ENCODE measurements around the gene ALOX5. TPM values are rescaled to one million over a fixed set of nuclear protein-coding genes. Genes with fewer than 3 reads are reported as not detected.
"Not testable (repeated sequence)": the region's sequence is repeated elsewhere in the genome, so short reads cannot be mapped to it uniquely, and the experiment has no call there.

ALOX5 gene
- total RNA-seq: 1.2 TPM

GRCh38 chr10:45373576-45374349 is at the start of gene ALOX5:
Gene ALOX5 (plus strand): TSS chr10:45374216. CDS start chr10:45374280, 64 bp downstream.
- DNase-seq (ENCODE audit: low spot score in 2 of 2): peak; percentile 69 to 75

GRCh38 chr10:45325116-45325515 is 48.9 kb upstream of the ALOX5 start:
- DNase-seq (ENCODE audit: low spot score in 2 of 2): no peak
- FAIRE-seq: no peak

More at GRCh38 chr10:45373576-45374349, at the start of gene ALOX5:
- FAIRE-seq: no peak

DNA sequence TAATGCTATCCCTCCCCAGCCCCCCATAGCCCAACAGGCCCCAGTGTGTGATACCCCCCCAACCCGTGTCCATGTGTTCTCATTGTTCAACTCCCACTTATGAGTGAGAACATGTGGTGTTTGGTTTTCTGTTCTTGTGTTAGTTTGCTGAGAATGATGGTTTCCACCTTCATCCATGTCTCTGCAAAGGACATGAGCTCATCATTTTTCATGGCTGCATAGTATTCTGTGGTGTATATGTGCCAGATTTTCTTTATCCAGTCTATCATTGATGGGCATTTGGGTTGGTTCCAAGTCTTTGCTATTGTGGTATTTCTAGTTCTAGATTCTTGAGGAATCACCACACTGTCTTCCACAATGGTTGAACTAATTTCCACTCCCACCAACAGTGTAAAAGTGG is 47.2 kb upstream of the ALOX5 start:
- not testable (repeated sequence) for DNase-seq (ENCODE audit: low spot score in 2 of 2); FAIRE-seq

DNA sequence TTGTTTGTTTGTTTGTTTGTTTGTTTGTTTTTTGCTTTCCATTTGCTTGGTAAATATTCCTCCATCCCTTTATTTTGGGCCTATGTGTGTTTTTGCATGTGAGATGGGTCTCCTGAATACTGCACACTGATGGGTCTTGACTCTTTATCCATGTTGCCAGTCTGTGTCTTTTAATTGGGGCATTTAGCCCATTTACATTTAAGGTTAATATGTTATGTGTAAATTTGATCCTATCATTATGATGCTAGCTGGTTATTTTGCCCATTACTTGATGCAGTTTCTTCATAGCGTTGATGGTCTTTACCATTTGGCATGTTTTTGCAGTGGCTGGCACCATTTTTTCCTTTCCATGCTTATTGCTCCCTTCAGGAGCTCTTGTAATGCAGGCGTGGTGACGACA is 42.2 kb upstream of the ALOX5 start:
- FAIRE-seq; DNase-seq (ENCODE audit: low spot score in 2 of 2): not testable (repeated sequence)

DNA sequence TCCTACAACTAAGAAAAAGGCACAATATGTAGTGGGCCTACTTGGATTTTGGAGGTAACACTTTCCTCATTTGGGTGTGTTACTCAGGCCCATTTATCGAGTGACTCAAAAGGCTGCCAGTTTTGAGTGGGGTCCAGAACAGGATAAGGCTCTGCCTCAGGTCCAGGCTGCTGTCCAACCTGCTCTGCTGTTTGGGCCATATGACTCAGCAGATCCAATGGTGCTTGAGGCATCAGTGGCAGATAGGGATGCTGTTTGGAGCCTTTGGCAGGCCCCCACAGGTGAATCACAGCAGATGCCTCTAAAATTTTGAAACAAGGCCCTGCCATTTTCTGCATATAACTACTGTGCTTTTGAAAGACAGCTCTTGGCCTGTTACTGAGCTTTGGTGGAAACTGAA is 34.1 kb upstream of the ALOX5 start:
- no peak for FAIRE-seq
- DNase-seq (ENCODE audit: low spot score in 2 of 2): no peak

- not testable (repeated sequence) for FAIRE-seq; DNase-seq (ENCODE audit: low spot score in 2 of 2)
These were observed 33.6 kb upstream of the ALOX5 start for GRCh38 chr10:45340420-45340819.

DNA sequence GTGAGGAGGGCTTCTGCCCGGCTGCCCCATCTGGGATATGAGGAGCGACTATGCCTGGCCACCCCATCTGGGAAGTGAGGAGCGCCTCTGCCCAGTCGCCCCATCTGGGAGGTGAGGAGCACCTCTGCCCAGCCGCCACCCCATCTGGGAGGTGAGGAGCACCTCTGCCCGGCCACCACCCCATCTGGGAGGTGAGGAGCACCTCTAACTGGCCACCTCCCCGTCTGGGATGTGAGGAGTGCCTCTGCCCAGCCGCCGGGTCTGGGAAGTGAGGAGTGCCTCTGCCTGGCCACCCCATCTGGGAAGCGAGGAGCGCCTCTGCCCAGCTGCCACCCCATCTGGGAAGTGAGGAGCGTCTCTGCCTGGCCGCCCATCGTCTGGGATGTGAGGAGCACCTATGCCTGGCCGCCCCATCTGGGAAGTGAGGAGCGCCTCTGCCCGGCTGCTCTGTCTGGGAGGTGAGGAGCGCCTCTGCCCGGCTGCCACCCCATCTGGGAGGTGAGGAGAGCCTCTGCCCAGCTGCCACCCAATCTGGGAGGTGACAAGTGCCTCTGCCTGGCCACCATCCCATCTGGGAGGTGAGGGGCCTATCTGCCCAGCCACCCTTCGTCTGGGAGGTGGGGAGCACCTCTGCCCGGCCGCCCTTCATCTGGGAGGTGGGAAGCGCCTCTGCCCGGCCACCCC is 27.2 kb upstream of the ALOX5 start:
- not testable (repeated sequence) for FAIRE-seq; DNase-seq (ENCODE audit: low spot score in 2 of 2)

GRCh38 chr10:45347464-45347863 is 26.6 kb upstream of the ALOX5 start:
- not testable (repeated sequence) for DNase-seq (ENCODE audit: low spot score in 2 of 2); FAIRE-seq

DNA sequence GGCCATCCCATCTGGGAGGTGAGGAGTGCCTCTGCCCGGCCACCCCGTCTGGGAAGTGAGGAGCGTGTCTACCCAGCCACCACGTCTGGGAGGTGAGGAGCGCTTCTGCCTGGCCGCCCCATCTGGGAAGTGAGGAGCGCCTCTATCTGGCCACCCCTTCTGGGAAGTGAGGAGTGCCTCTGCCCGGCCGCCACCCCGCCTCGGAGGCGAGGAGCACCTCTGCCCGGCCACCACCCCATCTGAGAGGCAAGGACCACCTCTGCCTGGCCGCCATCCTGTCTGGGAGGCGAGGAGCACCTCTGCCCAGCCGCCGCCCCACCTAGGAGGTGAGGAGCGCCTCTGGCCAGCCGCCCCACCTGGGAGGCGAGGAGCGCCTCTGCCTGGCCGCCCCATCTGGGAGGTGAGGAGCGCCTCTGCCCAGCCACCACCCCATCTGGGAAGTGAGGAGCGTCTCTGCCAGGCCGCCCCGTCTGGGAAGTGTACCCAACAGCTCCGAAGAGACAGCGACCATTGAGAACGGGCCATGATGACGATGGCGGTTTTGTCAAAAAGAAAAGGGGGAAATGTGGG is 25.7 kb upstream of the ALOX5 start:
- DNase-seq (ENCODE audit: low spot score in 2 of 2); FAIRE-seq: not testable (repeated sequence)

- FAIRE-seq (no peak), DNase-seq (ENCODE audit: low spot score in 2 of 2) (no peak)
These were observed 20.8 kb upstream of the ALOX5 start for GRCh38 chr10:45353186-45353585.

DNA sequence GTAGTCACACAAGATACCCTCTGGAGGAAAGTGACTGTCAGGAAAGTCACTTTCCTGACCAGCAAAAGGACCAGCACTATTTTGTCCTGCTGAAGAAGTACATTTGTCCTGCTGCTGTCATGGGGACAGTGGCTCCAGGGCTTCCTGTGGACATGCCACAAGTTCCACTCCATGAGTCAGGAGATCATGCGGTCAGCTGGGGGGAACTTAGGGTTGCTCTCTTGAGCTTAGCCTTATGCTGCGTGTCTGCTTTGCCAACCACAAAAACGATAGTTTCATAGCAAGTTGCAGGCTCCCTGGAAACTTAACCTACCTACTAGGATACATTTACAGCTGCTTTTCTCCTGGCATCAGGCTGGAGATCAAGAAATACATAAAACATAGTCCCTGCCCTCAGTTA is 19.8 kb upstream of the ALOX5 start:
- no peak for FAIRE-seq
- DNase-seq (ENCODE audit: low spot score in 2 of 2): no peak

- no peak for DNase-seq (ENCODE audit: low spot score in 2 of 2)
- no peak for FAIRE-seq
These were observed 18.5 kb upstream of the ALOX5 start for GRCh38 chr10:45355494-45355893.

DNA sequence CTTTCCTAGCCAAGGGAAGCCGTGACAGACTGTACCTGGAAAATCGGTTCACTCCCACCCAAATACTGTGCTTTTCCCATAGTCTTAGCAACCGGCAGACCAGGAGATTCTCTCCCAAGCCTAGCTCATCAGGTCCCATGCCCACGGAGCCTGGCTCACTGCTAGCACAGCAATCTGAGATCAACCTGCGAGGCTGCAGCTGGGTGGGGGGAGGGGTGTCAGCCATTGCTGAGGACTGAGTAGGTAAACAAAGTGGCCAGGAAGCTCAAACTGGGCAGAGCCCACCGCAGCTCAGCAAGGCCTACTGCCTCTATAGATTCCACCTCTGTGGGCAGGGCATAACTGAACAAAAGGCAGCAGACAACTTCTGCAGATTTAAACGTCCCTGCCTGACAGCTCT is 15.1 kb upstream of the ALOX5 start:
- FAIRE-seq; DNase-seq (ENCODE audit: low spot score in 2 of 2): not testable (repeated sequence)

DNA sequence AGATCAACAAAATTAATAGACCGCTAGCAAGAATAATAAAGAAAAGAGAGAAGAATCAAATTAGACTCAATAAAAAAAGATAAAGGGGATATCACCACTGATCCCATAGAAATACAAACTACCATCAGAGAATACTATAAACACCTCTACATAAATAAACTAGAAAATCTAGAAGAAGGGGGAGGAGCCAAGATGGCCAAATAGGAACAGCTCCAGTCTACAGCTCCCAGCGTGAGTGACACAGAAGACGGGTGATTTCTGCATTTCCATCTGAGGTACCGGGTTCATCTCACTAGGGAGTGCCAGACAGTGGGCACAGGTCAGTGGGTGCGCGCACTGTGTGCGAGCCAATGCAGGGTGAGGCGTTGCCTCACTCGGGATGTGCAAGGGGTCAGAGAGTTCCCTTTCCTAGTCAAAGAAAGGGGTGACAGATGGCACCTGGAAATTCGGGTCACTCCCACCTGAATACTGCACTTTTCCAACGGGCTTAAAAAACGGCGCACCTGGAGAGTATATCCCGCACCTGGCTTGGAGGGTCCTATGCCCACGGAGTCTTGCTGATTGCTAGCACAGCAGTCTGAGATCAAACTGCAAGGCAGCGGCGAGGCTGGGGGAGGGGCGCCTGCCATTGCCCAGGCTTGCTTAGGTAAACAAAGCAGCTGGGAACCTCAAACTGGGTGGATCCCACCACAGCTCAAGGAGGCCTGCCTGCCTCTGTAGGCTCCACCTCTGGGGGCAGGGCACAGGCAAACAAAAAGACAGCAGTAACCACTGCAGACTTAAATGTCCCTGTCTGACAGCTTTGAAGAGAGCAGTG is 11.8 kb upstream of the ALOX5 start:
- not testable (repeated sequence) for DNase-seq (ENCODE audit: low spot score in 2 of 2); FAIRE-seq

DNA sequence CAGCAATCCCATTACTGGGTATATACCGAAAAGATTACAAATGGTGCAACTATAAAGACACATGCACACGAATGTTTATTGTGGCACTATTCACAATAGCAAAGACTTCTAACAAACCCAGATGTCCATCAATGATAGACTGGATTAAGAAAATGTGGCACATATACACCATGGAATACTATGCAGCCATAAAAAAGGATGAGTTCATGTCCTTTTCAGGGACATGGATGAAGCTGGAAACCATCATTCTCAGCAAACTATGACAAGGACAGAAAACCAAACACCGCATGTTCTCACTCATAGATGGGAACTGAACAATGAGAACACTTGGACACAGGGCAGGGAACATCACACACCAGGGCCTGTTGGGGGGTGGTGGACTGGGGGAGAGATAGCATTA is 6.4 kb upstream of the ALOX5 start:
- not testable (repeated sequence) for FAIRE-seq; DNase-seq (ENCODE audit: low spot score in 2 of 2)

DNA sequence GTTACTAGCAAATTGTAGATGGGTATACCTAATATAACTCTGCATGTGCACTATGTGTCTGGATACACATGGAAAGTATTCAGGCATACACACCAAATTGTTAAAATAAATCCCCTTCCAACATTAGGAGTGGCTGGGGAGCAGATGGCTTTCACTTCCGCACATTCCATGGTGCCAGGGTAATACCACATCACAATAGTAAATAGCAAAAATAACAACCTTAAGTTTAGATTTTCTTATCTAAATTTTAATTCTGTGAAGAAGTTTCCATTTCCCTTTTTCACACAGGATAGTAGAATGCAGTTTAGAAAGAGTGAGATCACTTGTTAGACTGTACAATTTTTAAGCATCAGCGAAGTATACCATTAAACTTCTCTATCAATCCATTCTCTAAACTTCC is 5.8 kb upstream of the ALOX5 start:
- FAIRE-seq: no peak
- no peak for DNase-seq (ENCODE audit: low spot score in 2 of 2)

DNA sequence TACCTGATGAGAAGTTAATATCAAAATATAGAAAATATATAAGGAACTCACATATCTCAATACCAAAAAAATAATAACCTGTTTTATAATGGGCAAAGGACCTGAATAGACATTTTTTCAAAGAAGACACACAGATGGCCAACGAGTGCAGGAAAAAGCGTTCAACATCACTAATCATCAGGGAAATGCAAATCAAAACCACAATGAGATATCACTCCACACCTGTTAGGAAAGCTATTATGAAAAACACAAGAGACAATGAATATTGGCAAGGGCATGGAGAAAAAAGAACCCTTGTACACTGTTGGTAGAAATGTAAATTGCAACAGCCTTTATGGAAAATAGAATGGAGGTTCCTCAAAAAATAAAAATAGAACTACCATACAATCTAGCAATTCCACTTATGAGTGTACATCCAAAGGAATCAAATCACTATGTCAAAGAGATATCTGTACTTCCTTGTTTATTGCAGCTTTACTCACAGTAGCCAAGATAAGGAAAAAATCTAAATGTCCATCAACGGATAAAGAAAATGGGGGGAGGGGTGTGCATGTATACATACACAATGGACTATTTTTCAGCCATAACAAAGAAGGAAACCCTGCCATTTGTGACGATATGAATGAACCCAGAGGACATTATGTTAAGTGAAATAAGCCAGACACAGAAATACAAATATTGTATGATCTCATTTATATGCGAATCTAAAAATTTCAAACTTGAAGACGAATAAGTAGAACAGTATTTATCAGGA is 3.6 kb upstream of the ALOX5 start:
- FAIRE-seq (no peak), DNase-seq (ENCODE audit: low spot score in 2 of 2) (no peak)

GRCh38 chr10:45371560-45371959 is 2.5 kb upstream of the ALOX5 start:
- no peak for FAIRE-seq
- no peak for DNase-seq (ENCODE audit: low spot score in 2 of 2)

GRCh38 chr10:45372251-45372951 is 1.6 kb upstream of the ALOX5 start:
- FAIRE-seq (no peak), DNase-seq (ENCODE audit: low spot score in 2 of 2) (no peak)

All from frontal cortex (tissue), 4 donors.